ENCODE measurements around the gene ACSL5. TPM values are rescaled to one million over a fixed set of nuclear protein-coding genes. Genes with fewer than 3 reads are reported as not detected.
"Not testable (repeated sequence)": the region's sequence is repeated elsewhere in the genome, so short reads cannot be mapped to it uniquely, and the experiment has no call there.

ACSL5 gene
- total RNA-seq, 1 donor from 2014 or later, result 53.5 TPM

DNA sequence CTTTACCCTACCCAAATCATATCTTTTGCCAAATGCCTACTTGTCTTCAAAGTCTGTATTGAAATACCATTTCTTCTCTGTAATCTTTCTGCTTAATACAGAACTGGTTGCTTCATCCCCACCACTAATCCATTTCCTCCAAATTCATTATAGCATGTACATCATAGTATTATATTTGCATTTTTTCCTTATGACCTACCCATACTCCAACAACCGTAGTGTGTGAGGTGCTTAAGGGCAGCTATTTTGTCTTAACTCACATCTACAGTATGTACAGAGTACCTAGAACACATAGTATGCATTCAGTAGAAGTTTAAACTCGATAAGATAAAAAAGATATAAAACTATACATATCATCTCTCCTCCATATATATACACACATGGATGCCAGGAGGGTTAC is 23.7 kb downstream of the ACSL5 start:
- Mint-ChIP-seq H3K36me3 (ENCODE audit: low read depth) (peaks cover 48% of the 10 kb centered on the region), H3K27me3 (no peaks in the 10 kb centered on the region), H3K4me1 (peaks cover 2% of the 10 kb centered on the region), H3K4me3 (no peak overlapping the region), H3K9me3 (no peaks in the 10 kb centered on the region), H3K27ac (no peak overlapping the region)
- ChIA-PET CTCF (no interaction called here), POLR2A (no interaction called here)
- TF ChIP-seq, protein P1, sequence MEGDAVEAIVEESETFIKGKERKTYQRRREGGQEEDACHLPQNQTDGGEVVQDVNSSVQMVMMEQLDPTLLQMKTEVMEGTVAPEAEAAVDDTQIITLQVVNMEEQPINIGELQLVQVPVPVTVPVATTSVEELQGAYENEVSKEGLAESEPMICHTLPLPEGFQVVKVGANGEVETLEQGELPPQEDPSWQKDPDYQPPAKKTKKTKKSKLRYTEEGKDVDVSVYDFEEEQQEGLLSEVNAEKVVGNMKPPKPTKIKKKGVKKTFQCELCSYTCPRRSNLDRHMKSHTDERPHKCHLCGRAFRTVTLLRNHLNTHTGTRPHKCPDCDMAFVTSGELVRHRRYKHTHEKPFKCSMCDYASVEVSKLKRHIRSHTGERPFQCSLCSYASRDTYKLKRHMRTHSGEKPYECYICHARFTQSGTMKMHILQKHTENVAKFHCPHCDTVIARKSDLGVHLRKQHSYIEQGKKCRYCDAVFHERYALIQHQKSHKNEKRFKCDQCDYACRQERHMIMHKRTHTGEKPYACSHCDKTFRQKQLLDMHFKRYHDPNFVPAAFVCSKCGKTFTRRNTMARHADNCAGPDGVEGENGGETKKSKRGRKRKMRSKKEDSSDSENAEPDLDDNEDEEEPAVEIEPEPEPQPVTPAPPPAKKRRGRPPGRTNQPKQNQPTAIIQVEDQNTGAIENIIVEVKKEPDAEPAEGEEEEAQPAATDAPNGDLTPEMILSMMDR (IDR thresholded peaks at IDR 0.05), result no peak
- intact Hi-C loops (cut with micrococcal nuclease), result no loop called here
- DNase-seq (no peak), ATAC-seq (ENCODE audit: low read depth) (no peak)

DNA sequence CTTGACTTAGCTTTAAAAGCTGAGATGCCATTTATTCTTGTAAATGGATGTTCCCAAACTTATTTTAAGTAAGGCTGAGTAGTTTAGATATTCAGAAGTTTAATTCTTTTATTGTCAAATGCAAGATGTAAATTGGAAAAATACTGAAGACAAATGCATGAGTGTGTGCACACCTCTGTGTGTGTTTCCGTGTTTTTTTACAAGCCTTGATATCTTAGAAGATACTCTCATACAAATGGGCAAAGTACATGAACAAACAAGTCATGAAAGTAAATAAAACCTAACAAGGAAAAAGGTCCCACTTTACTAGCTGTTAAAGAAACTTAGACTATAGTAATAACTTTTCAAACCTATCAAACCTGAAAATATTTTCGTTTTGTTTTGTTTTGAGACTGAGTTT is 29.0 kb downstream of the ACSL5 start:
- H3K4me1 Mint-ChIP-seq, result peaks cover 15% of the 10 kb centered on the region
- intact Hi-C loops (cut with micrococcal nuclease), result no loop called here
- CTCF ChIA-PET, result no interaction called here
- no peak overlapping the region for H3K27ac Mint-ChIP-seq
- H3K36me3 Mint-ChIP-seq (ENCODE audit: low read depth), result peaks cover 88% of the 10 kb centered on the region
- H3K27me3 Mint-ChIP-seq, result no peaks in the 10 kb centered on the region
- no peak for ATAC-seq (ENCODE audit: low read depth)
- POLR2A ChIA-PET, result no interaction called here
- no peak for DNase-seq
- no peak overlapping the region for H3K4me3 Mint-ChIP-seq
- TF ChIP-seq, protein P1 (IDR thresholded peaks at IDR 0.05), result no peak
- H3K9me3 Mint-ChIP-seq, result peaks cover 8% of the 10 kb centered on the region

DNA sequence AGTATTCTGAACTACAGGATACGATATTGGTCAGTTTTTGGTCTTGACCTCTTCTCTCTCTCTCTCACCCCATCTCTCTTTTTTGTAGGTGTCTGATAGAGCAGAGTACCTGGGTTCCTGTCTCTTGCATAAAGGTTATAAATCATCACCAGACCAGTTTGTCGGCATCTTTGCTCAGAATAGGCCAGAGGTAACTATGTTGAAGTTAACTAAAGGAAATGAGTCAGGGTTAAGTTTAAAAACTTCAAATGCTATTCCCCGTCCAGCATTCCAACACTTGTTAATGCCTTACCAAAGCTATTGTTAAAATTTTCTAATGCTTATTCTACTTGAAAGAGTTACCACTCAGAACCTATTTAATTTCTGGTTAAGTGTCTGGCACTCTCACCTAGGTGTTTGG is 30.7 kb downstream of the ACSL5 start:
- no peak for DNase-seq
- intact Hi-C loops (cut with micrococcal nuclease), result no loop called here
- H3K27me3 Mint-ChIP-seq, result no peaks in the 10 kb centered on the region
- H3K4me1 Mint-ChIP-seq, result peaks cover 15% of the 10 kb centered on the region
- H3K4me3 Mint-ChIP-seq, result no peak overlapping the region
- peaks cover 8% of the 10 kb centered on the region for H3K9me3 Mint-ChIP-seq
- H3K27ac Mint-ChIP-seq, result no peak overlapping the region
- CTCF ChIA-PET, result no interaction called here
- POLR2A ChIA-PET, result no interaction called here
- TF ChIP-seq, protein P1 (IDR thresholded peaks at IDR 0.05), result no peak
- peaks cover 89% of the 10 kb centered on the region for H3K36me3 Mint-ChIP-seq (ENCODE audit: low read depth)
- no peak for ATAC-seq (ENCODE audit: low read depth)

DNA sequence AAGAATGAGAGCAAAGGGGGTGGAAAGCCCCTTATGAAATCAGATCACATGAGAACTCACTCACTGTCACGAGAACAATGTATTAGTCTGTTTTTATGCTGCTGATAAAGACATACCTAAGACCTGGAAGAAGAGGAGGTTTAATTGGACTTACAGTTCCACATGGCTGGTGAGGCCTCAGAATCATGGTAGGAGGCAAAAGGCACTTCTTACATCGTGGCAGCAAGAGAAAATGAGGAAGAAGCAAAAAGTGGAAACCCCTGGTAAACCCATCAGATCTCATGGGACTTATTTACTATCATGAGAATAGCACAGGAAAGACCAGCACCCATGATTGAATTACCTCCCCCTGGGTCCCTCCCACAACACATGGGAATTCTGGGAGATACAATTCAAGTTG is 32.9 kb downstream of the ACSL5 start:
- intact Hi-C loops (cut with micrococcal nuclease); DNase-seq; H3K27me3 Mint-ChIP-seq; ATAC-seq (ENCODE audit: low read depth); H3K9me3 Mint-ChIP-seq; CTCF ChIA-PET; POLR2A ChIA-PET: not testable (repeated sequence)
- peak overlapping the region; percentile 12 for H3K4me3 Mint-ChIP-seq
- H3K36me3 Mint-ChIP-seq (ENCODE audit: low read depth), result peaks cover 91% of the 10 kb centered on the region
- H3K27ac Mint-ChIP-seq, result peak overlapping the region; percentile 66
- H3K4me1 Mint-ChIP-seq, result peaks cover 15% of the 10 kb centered on the region

DNA sequence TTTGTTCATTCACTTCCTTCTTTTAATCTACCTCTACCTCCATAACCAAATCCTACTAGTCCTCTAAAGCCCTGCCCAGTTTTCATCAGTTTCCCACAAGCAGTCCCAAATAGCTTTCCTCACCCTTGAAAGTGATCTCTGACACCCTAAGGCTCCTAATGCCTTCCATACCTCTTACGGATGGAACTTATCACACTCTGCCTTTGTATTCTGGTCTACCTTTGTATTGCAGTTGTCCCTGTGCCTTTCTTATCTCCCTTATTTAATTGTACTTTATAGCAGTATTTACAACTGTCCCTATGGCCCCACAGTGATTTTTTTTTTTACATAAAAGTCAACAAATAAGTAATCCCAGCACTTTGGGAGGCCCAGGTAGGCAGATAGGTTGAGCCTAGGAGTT is 33.8 kb downstream of the ACSL5 start:
- Mint-ChIP-seq H3K9me3 (peaks cover 8% of the 10 kb centered on the region), H3K4me3 (no peak overlapping the region), H3K36me3 (ENCODE audit: low read depth) (peaks cover 89% of the 10 kb centered on the region), H3K27ac (no peak overlapping the region), H3K4me1 (peaks cover 15% of the 10 kb centered on the region), H3K27me3 (no peaks in the 10 kb centered on the region)
- CTCF ChIA-PET, result interaction anchor here (1.6 kb wide), 1 partner anchor 27 kb away, joined by 4 read pairs; no protein-coding TSS in a partner anchor
- DNase-seq (no peak), ATAC-seq (ENCODE audit: low read depth) (no peak)
- POLR2A ChIA-PET, result no interaction called here
- TF ChIP-seq, protein P1 (IDR thresholded peaks at IDR 0.05), result no peak
- intact Hi-C loops (cut with micrococcal nuclease), result no loop called here

DNA sequence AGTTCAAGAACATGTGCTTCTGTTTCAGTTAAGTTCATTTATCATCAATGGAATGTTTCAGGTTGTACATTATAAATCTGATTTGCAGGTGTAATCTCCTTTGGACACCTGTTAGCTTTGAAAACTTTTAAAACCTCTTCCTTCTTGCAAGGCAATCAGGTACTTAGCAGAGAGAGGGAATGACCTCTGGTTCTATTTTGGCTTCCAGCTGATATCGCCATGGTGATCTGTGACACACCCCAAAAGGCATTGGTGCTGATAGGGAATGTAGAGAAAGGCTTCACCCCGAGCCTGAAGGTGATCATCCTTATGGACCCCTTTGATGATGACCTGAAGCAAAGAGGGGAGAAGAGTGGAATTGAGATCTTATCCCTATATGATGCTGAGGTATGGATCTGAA is 35.4 kb downstream of the ACSL5 start:
- peak overlapping the region; percentile 5 for H3K27ac Mint-ChIP-seq
- ATAC-seq (ENCODE audit: low read depth) (no peak), DNase-seq (no peak)
- H3K9me3 Mint-ChIP-seq, result peaks cover 8% of the 10 kb centered on the region
- CTCF ChIA-PET, result no interaction called here
- intact Hi-C loops (cut with micrococcal nuclease), result no loop called here
- peaks cover 86% of the 10 kb centered on the region for H3K36me3 Mint-ChIP-seq (ENCODE audit: low read depth)
- H3K4me1 Mint-ChIP-seq, result peaks cover 15% of the 10 kb centered on the region
- no peak overlapping the region for H3K4me3 Mint-ChIP-seq
- H3K27me3 Mint-ChIP-seq, result no peaks in the 10 kb centered on the region
- POLR2A ChIA-PET, result no interaction called here
- TF ChIP-seq, protein P1 (IDR thresholded peaks at IDR 0.05), result no peak
